Measurements from ENCODE around the gene SDC3.

Gene SDC3

GRCh38 chr1:30855686-30856259 lies 52.8 kb downstream of the SDC3 start:
- DNase-seq = no peak

- no peak for DNase-seq
These were observed 55.2 kb downstream of the SDC3 start for GRCh38 chr1:30853350-30853749.

GRCh38 chr1:30852026-30852425 lies 56.5 kb downstream of the SDC3 start:
- peak in 1 of 56 donors; percentile 36 for DNase-seq

GRCh38 chr1:30851286-30851685 lies 57.3 kb downstream of the SDC3 start:
- no peak for DNase-seq

GRCh38 chr1:30850607-30851006 lies 58.0 kb downstream of the SDC3 start:
- no peak for DNase-seq

- no peak for DNase-seq
These were observed 60.4 kb downstream of the SDC3 start for GRCh38 chr1:30848130-30848529.

GRCh38 chr1:30847358-30847972 lies 61.1 kb downstream of the SDC3 start:
- peak in 50 of 56 donors; percentile 14 to 92 (median 70) for DNase-seq

- no peak for DNase-seq
These were observed 62.0 kb downstream of the SDC3 start for GRCh38 chr1:30846587-30846986.

- no peak for DNase-seq
These were observed 62.7 kb downstream of the SDC3 start for GRCh38 chr1:30845904-30846290.

GRCh38 chr1:30845237-30845903 lies 63.2 kb downstream of the SDC3 start:
- DNase-seq = no peak

- no peak for DNase-seq
These were observed 63.9 kb downstream of the SDC3 start for GRCh38 chr1:30844631-30845030.

GRCh38 chr1:30842697-30843354 lies 65.7 kb downstream of the SDC3 start:
- DNase-seq = no peak

GRCh38 chr1:30840904-30841598 lies 67.5 kb downstream of the SDC3 start:
- no peak for DNase-seq

- no peak for DNase-seq
These were observed 68.7 kb downstream of the SDC3 start for GRCh38 chr1:30839827-30840359.

GRCh38 chr1:30838996-30839395 lies 69.6 kb downstream of the SDC3 start:
- no peak for DNase-seq

- no peak for DNase-seq
These were observed 70.9 kb downstream of the SDC3 start for GRCh38 chr1:30837653-30838052.

GRCh38 chr1:30834253-30834652 lies 74.3 kb downstream of the SDC3 start:
- DNase-seq = no peak

GRCh38 chr1:30830537-30830936 lies 78.0 kb downstream of the SDC3 start:
- DNase-seq = no peak

GRCh38 chr1:30829889-30830288 lies 78.7 kb downstream of the SDC3 start:
- no peak for DNase-seq

- DNase-seq = no peak
These were observed 83.7 kb downstream of the SDC3 start for GRCh38 chr1:30824736-30825429.
